ENCODE results near the gene NYAP1.
A peak's percentile ranks its signal among the peaks of the same experiment; 100 is the strongest.
"Not testable (repeated sequence)": the region's sequence is repeated elsewhere in the genome, so short reads cannot be mapped to it uniquely, and the experiment has no call there.

Gene NYAP1

DNA sequence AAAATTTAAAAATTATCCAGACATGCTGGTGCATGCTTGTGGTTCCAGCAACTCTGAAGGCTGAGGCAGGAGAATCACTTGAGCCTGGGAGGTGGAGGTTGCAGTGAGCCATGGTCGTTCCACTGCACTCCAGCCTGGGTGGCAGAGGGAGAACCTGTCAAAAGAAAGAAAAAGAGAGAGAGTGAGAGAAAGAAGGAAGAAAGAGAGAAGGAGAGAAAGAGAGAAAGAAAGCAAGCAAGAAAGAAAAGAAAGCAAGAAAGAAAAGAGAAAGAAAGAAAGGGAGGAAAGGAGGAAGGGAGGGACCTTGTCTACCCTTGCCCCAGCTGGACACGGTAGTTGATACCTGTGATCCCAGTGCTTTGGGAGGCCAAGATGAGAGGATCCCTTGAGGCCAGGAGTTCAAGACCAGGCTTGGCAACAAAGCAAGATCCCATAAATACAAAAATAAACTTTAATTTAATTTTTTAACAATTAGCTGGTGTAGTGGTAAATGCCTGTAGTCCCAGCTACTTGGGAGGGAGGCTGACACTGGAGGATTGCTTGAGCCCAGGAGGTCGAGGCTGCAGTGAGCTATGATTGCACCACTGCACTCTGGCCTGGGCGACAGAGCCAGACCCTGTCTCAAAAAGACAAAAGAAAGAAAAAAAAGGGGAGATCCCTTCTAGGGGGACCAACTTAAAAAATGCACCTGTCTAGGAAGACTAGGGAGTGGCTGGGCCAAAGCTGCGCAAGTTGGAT, 9.2 kb downstream of the NYAP1 start:
- Histone ChIP-seq H3K36me3 (no peaks in the 10 kb centered on the region), H3K27me3 (peaks cover 0 to 43% of the 10 kb centered on the region in 2 donors), H3K9me3 (no peaks in the 10 kb centered on the region), H3K4me3 (no peak overlapping the region), H3K27ac (no peak overlapping the region), H3K4me1 (peaks cover 0 to 9% (median 6%) of the 10 kb centered on the region in 4 donors)
- no peak for DNase-seq
- intact Hi-C loops (cut with DNase I; ENCODE audit: low total_unique reads), result no loop called here
- TF ChIP-seq, protein P1, sequence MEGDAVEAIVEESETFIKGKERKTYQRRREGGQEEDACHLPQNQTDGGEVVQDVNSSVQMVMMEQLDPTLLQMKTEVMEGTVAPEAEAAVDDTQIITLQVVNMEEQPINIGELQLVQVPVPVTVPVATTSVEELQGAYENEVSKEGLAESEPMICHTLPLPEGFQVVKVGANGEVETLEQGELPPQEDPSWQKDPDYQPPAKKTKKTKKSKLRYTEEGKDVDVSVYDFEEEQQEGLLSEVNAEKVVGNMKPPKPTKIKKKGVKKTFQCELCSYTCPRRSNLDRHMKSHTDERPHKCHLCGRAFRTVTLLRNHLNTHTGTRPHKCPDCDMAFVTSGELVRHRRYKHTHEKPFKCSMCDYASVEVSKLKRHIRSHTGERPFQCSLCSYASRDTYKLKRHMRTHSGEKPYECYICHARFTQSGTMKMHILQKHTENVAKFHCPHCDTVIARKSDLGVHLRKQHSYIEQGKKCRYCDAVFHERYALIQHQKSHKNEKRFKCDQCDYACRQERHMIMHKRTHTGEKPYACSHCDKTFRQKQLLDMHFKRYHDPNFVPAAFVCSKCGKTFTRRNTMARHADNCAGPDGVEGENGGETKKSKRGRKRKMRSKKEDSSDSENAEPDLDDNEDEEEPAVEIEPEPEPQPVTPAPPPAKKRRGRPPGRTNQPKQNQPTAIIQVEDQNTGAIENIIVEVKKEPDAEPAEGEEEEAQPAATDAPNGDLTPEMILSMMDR (IDR thresholded peaks at IDR 0.05), result no peak

- no peak for DNase-seq
- Histone ChIP-seq H3K4me1 (peaks cover 0 to 9% (median 6%) of the 10 kb centered on the region in 4 donors), H3K9me3 (no peaks in the 10 kb centered on the region), H3K36me3 (no peaks in the 10 kb centered on the region), H3K4me3 (peak overlapping the region; percentile 28 to 34), H3K27me3 (peaks cover 0 to 40% of the 10 kb centered on the region in 2 donors), H3K27ac (no peak overlapping the region)
- intact Hi-C loops (cut with DNase I; ENCODE audit: low total_unique reads), result no loop called here
- TF ChIP-seq, protein P1 (IDR thresholded peaks at IDR 0.05), result no peak
These were observed 9.9 kb downstream of the NYAP1 start for GRCh38 chr7:100493476-100494264.

DNA sequence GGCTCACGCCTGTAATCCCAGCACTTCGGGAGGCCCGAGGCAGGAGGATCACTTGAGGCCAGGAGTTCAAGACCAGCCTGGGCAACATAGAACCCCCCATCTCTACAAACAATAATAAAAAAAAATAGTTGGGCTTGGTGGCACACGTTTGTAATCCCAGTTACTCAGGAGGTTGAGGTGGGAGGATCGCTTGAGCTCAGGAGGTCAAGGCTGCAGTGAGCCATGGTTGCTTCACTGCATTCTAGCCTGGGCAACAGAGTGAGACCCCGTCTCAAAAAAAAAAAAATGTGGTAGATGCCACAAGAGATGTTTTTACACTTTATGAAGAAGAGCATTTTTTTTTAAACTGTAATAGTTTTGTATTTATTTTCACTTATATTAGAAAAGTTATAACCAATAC, 12.8 kb downstream of the NYAP1 start:
- no peak for DNase-seq
- intact Hi-C loops (cut with DNase I; ENCODE audit: low total_unique reads), result no loop called here
- Histone ChIP-seq H3K27me3 (peaks cover 0 to 22% of the 10 kb centered on the region in 2 donors), H3K36me3 (no peaks in the 10 kb centered on the region), H3K4me3 (no peak overlapping the region), H3K27ac (no peak overlapping the region), H3K4me1 (peaks cover 0 to 9% (median 6%) of the 10 kb centered on the region in 4 donors), H3K9me3 (no peaks in the 10 kb centered on the region)
- TF ChIP-seq, protein P1 (IDR thresholded peaks at IDR 0.05), result no peak

GRCh38 chr7:100500743-100501142, 17.0 kb downstream of the NYAP1 start:
- H3K36me3 ChIP-seq; DNase-seq; H3K4me3 ChIP-seq; intact Hi-C loops (cut with DNase I; ENCODE audit: low total_unique reads); H3K9me3 ChIP-seq; H3K4me1 ChIP-seq; H3K27ac ChIP-seq: not testable (repeated sequence)
- H3K27me3 ChIP-seq, result peaks cover 0 to 16% of the 10 kb centered on the region in 2 donors

DNA sequence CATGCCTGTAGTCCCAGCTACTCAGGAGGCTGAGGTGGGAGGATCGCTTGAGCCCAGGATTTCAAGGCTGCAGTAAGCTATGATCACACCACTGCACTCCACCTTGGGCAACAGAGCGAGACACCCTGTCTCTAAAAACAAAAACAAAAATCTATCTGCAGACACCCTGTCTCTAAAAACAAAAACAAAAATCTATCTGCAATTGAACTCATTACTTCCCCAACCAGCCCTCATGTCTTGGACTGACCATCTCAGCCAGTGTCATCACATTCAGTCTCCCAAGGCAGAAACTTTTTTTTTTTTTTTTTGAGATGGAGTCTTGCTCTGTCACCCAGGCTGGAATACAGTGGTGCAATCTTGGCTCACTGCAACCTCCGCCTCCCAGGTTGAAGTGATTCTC, 20.3 kb downstream of the NYAP1 start:
- H3K4me3 ChIP-seq; H3K4me1 ChIP-seq; intact Hi-C loops (cut with DNase I; ENCODE audit: low total_unique reads); H3K9me3 ChIP-seq; H3K36me3 ChIP-seq; H3K27ac ChIP-seq; DNase-seq: not testable (repeated sequence)
- peaks cover 0 to 19% of the 10 kb centered on the region in 2 donors for H3K27me3 ChIP-seq

GRCh38 chr7:100504887-100505611, 21.3 kb downstream of the NYAP1 start:
- Histone ChIP-seq H3K4me1 (no peaks in the 10 kb centered on the region), H3K4me3 (no peak overlapping the region), H3K27ac (no peak overlapping the region), H3K9me3 (no peaks in the 10 kb centered on the region), H3K36me3 (no peaks in the 10 kb centered on the region), H3K27me3 (peaks cover 0 to 28% of the 10 kb centered on the region in 2 donors)
- intact Hi-C loops (cut with DNase I; ENCODE audit: low total_unique reads), result no loop called here
- DNase-seq, result no peak
- TF ChIP-seq, protein P1 (IDR thresholded peaks at IDR 0.05), result no peak

Data from tibial artery (tissue), 4 donors.